Immature natural killer cell (primary cell): ENCODE results near the gene SGCD. TPM values are rescaled to one million over a fixed set of nuclear protein-coding genes. Genes with fewer than 3 reads are reported as not detected.

Experiments
- DNase-seq, 3 donors: peaks; one replicate each; pipeline ENCODE4 v3.0.0; 2022; ENCODE audit warnings: mixed read lengths in 1 of 3
- H3K27ac Mint-ChIP-seq, 6 donors: one replicate each; pipeline ENCODE4 v1.8.0; 2020; ENCODE audit warnings: mixed read lengths in 6 of 6, mild to moderate bottlenecking in 5 of 6, inconsistent platforms in 4 of 6, moderate library complexity in 3 of 6
- H3K27me3 Mint-ChIP-seq, 3 donors: one replicate each; pipeline ENCODE4 v1.8.0; 2020 to 2021; ENCODE audit warnings: low read depth in 3 of 3, mild to moderate bottlenecking in 3 of 3, mixed read lengths in 3 of 3, moderate library complexity in 3 of 3, inconsistent platforms in 1 of 3
- H3K36me3 Mint-ChIP-seq, 3 donors: one replicate each; pipeline ENCODE4 v1.8.0; 2020; ENCODE audit warnings: mixed read lengths in 3 of 3, inconsistent platforms in 2 of 3, mild to moderate bottlenecking in 2 of 3
- H3K4me1 Mint-ChIP-seq, 2 donors: one replicate each; pipeline ENCODE4 v1.8.0; 2020; ENCODE audit warnings: inconsistent platforms in 2 of 2, mild to moderate bottlenecking in 2 of 2, mixed read lengths in 2 of 2, moderate library complexity in 1 of 2
- H3K4me3 Mint-ChIP-seq, 5 donors: one replicate each; pipeline ENCODE4 v1.8.0; 2020; ENCODE audit warnings: mild to moderate bottlenecking in 5 of 5, mixed read lengths in 5 of 5, inconsistent platforms in 3 of 5, moderate library complexity in 3 of 5
- H3K9me3 Mint-ChIP-seq, 6 donors: one replicate each; pipeline ENCODE4 v1.8.0; 2020; ENCODE audit warnings: mild to moderate bottlenecking in 6 of 6, mixed read lengths in 6 of 6, inconsistent platforms in 4 of 6, moderate library complexity in 3 of 6
- polyA plus RNA-seq, 3 donors: library from polyadenylated mRNA; unstranded; fragments of 300-500 nt; fragmentation: Illumina TruSeq; gene quantifications; one replicate each; pipeline ENCODE4 v1.2.3, GENCODE V29; 2021

Gene SGCD
- polyA plus RNA-seq, 3 donors from 2014 or later, result 0.09 to 0.34 TPM; not detected in 1

DNA sequence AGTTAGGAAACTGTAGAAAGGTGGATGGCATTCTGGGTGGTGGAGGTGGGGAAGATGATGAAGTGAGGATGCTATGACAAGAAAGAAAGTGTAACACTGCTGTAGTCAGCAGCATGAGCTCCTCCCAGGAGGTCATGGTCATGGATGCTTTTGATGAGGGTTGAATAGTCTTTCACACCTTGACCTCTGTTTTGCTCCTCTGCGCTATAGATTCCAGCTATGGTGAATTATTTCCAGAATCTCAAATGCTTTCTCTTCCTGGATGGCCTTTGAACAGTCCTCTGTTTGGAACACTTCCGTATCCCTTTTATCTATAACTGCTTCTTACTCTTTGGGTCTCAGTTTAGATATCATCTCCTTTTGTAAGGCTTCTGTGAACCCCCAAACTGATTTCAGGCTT lies 357.3 kb downstream of the SGCD start:
- Mint-ChIP-seq H3K36me3 (no peaks in the 10 kb centered on the region), H3K4me1 (no peaks in the 10 kb centered on the region), H3K27ac (no peak overlapping the region), H3K27me3 (peaks cover 4 to 12% (median 4%) of the 10 kb centered on the region in 3 donors), H3K9me3 (no peaks in the 10 kb centered on the region), H3K4me3 (no peak overlapping the region)
- DNase-seq, result no peak

DNA sequence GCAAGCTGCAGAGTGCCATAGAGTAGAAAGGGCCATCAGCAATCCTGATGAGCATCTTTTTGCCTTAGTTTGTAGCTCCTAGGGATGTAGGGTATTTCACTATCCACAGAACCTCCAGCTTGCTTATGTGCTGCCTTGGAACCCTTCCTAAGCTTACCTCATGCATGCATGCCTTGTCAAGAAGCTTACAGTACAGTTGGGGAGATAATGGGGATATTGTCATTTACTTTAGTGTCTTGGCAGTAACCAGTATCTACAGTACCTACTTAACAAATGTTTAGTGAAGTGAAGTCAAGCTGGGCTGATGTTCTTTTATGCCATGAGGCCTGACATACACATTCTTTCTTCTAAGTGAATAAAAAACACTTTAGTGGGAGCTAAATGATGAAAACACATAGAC lies 358.5 kb downstream of the SGCD start:
- no peak for DNase-seq
- Mint-ChIP-seq H3K9me3 (peaks cover 0 to 2% (median 0%) of the 10 kb centered on the region in 6 donors), H3K4me1 (no peaks in the 10 kb centered on the region), H3K27me3 (peaks cover 4 to 14% (median 8%) of the 10 kb centered on the region in 3 donors), H3K4me3 (no peak overlapping the region), H3K36me3 (no peaks in the 10 kb centered on the region), H3K27ac (no peak overlapping the region)

DNA sequence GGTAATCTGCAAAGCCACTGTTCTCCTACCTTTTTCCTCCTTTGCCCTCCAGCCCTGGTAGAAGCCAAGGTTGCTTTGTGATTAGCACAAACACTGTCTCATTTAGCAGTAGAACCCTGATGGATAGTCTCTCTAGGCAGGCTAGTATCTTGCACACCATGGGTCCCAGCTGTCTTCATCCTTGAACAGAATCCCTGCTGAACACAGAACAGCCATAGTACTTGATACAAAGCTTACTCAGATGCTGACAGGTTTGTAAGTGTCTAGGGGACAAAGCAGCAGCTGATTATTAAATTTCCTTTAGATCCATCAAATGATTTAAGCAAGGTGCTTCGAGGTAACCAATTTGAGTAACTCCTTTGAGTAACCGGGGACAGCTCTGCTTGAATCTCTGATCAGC lies 359.4 kb downstream of the SGCD start:
- peaks cover 0 to 4% (median 0%) of the 10 kb centered on the region in 6 donors for H3K9me3 Mint-ChIP-seq
- no peaks in the 10 kb centered on the region for H3K4me1 Mint-ChIP-seq
- no peaks in the 10 kb centered on the region for H3K36me3 Mint-ChIP-seq
- no peak overlapping the region for H3K4me3 Mint-ChIP-seq
- no peak overlapping the region for H3K27ac Mint-ChIP-seq
- DNase-seq, result no peak
- H3K27me3 Mint-ChIP-seq, result peaks cover 4 to 14% (median 8%) of the 10 kb centered on the region in 3 donors

DNA sequence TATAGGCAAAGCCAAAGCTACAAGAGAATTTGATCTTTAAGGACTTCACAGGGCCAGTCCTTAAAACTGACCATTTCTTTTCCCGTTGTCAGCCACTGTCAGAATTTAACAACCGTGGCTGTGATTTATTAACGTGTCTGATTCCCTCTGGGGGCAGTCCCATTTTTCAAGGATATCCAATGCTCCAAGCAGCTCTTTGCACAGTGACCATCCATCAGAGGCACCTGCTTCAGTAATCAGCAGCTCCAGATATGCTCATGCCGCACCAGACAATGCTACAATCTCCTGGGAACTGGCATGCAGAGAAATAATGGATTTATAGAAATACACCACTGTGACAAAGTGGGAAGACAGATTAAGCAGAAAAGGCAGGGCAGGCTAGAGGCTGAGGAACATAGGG lies 359.8 kb downstream of the SGCD start:
- Mint-ChIP-seq H3K36me3 (no peaks in the 10 kb centered on the region), H3K27me3 (peaks cover 4 to 14% (median 9%) of the 10 kb centered on the region in 3 donors), H3K4me3 (no peak overlapping the region), H3K9me3 (peaks cover 0 to 4% (median 0%) of the 10 kb centered on the region in 6 donors), H3K4me1 (no peaks in the 10 kb centered on the region), H3K27ac (no peak overlapping the region)
- no peak for DNase-seq

DNA sequence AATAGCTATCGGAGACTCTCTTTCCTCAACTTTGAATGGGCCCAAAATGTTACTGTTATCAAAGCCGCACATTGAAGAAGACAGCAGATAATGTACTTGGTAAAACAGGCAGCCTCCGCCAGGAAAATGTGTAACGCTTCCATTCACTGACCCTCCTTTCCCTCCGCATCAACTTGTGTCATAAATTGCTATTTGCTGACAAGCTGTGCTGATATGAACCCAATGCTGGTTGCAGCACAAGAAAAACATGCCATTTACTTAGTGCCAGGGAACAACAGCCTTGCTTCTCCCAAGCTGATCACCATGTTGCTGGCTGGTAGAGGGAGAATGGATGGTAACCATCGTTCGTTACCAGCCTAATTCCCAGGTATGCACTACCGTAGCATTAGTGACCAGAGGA lies 360.6 kb downstream of the SGCD start:
- Mint-ChIP-seq H3K27ac (no peak overlapping the region), H3K4me3 (no peak overlapping the region), H3K27me3 (peaks cover 4 to 10% (median 9%) of the 10 kb centered on the region in 3 donors), H3K36me3 (no peaks in the 10 kb centered on the region), H3K4me1 (no peaks in the 10 kb centered on the region), H3K9me3 (peaks cover 0 to 4% (median 0%) of the 10 kb centered on the region in 6 donors)
- no peak for DNase-seq

DNA sequence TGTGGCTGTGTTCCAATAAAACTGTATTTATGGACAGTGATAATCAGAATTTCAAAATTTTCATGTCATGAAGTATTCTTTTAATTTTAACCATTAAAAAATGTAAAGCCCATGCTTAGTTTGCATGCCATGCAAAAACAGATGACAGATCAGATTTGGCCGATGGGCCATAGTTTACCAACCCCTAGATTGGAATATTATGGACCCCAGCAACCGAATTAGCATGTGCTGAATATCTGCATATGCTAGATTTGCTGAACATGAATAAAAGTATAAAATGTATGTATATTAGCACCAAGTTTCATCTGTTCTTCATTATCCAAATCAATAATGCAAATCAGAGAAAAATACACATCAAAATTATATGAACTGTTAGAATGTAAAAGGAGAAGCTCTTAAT lies 364.6 kb downstream of the SGCD start:
- Mint-ChIP-seq H3K4me1 (no peaks in the 10 kb centered on the region), H3K27me3 (peaks cover 4 to 10% (median 8%) of the 10 kb centered on the region in 3 donors)
- no peak for DNase-seq

DNA sequence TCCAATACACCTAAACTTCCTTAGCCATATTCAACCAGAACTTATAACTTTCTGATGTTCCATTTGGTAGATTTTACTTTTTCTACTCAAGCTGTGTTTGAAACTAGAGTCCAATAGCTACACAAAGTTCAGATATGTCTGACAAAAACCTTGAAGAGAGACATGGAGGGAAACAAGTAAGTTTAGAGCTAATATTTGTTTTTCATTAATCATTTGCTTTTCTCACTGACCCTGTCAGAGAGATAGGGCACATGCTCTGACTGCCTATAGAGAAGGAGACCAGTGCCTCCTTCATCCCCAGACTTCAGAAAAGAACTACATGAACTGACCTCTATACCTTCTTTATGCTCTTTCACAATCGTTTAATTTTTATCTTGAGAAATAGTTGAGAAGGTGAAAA lies 366.1 kb downstream of the SGCD start:
- Mint-ChIP-seq H3K27ac (no peak overlapping the region), H3K4me3 (no peak overlapping the region), H3K27me3 (peaks cover 2 to 8% (median 6%) of the 10 kb centered on the region in 3 donors), H3K36me3 (no peaks in the 10 kb centered on the region), H3K9me3 (peaks cover 0 to 4% (median 0%) of the 10 kb centered on the region in 6 donors), H3K4me1 (no peaks in the 10 kb centered on the region)
- DNase-seq, result no peak

More for the DNA sequence above, 364.6 kb downstream of the SGCD start:
- H3K9me3 Mint-ChIP-seq, result peaks cover 0 to 4% (median 0%) of the 10 kb centered on the region in 6 donors
- no peaks in the 10 kb centered on the region for H3K36me3 Mint-ChIP-seq
- no peak overlapping the region for H3K4me3 Mint-ChIP-seq
- H3K27ac Mint-ChIP-seq, result no peak overlapping the region

DNA sequence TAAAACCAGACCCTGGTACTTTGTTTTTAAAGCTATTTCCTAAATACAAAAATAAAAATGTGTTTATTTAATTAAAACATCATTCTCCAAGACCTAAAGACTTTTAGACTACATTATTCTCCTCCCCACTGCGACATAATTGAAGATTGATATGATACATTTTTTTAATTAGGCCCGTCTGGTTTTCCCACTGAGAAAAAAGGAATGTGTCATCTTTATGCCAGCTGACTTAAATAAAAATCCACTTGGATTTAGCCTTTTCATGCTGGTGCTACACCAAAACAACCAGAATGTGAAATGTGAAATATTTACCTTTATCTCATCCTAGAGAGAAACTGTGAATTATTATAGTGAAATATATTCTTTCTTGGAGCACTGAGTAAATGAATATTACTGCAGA lies 367.6 kb downstream of the SGCD start:
- Mint-ChIP-seq H3K4me3 (no peak overlapping the region), H3K27me3 (peaks cover 2 to 6% (median 4%) of the 10 kb centered on the region in 3 donors), H3K9me3 (peaks cover 0 to 4% (median 0%) of the 10 kb centered on the region in 6 donors), H3K27ac (no peak overlapping the region), H3K36me3 (no peaks in the 10 kb centered on the region), H3K4me1 (no peaks in the 10 kb centered on the region)
- no peak for DNase-seq

DNA sequence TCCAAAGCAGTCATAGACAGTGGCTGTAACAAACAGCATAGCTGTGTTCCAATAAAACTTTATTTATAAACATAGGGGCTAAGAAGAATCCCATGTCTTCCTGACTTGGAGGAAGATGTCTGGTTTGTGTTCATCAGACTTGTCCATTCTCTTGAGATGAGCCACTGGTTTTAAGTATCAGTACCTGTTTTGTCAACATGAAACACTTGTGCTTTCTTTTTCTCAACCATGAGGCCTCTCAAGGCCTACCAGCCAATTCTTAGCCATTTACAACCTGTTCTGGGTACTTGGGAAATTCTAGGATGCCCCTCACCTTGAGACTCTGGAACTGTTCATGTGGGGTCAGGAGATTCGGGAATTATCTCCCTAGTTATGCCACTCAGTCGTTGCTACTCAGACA lies 368.8 kb downstream of the SGCD start:
- Mint-ChIP-seq H3K36me3 (peaks cover 0 to 4% (median 0%) of the 10 kb centered on the region in 3 donors), H3K27ac (no peak overlapping the region), H3K27me3 (peaks cover 2 to 7% (median 3%) of the 10 kb centered on the region in 3 donors), H3K9me3 (no peaks in the 10 kb centered on the region), H3K4me3 (no peak overlapping the region), H3K4me1 (no peaks in the 10 kb centered on the region)
- no peak for DNase-seq

DNA sequence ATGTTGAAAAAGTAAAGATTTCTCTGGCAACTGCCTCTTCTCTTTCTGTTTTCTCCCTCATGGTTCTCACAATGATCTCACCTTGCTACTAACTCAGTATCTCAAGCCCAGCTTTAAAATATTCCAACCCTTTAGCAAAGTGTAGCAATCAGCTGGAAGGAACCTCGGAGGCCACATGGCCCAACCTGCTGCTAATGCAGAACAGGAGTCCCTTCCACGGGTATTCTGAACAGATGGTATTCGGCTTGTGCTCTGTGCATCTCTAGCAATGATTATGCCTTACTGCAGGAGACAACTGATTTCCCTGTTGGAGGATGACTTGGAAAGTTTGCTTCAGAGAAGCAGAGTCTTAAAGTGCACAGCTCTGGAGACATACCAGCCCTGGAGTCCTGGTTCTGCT lies 371.4 kb downstream of the SGCD start:
- Mint-ChIP-seq H3K9me3 (no peaks in the 10 kb centered on the region), H3K27me3 (peaks cover 2 to 7% (median 3%) of the 10 kb centered on the region in 3 donors), H3K4me3 (no peak overlapping the region), H3K4me1 (no peaks in the 10 kb centered on the region), H3K36me3 (peaks cover 0 to 4% (median 0%) of the 10 kb centered on the region in 3 donors), H3K27ac (no peak overlapping the region)
- DNase-seq, result no peak

DNA sequence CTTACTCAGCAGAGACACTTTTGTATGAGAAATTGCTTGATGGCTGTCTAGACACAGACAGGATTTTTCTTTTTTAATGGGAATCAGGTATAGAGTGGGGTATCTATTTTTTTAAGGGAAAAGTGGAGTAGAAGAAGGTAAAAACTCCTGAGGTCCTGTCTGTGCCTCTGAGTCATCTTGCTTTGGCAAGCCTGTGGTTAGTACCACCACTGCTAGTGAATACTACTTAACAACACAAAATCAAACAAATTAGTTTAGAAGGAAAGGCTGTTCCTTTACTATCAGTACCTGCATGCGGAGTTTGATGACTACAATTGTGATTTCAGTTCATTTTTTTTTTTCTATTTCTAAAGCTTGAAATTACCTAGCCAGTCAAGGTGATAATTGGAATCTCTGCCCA lies 372.2 kb downstream of the SGCD start:
- H3K27me3 Mint-ChIP-seq, result peaks cover 2 to 7% (median 3%) of the 10 kb centered on the region in 3 donors
- no peak overlapping the region for H3K4me3 Mint-ChIP-seq
- H3K9me3 Mint-ChIP-seq, result no peaks in the 10 kb centered on the region
- peaks cover 0 to 4% (median 0%) of the 10 kb centered on the region in 3 donors for H3K36me3 Mint-ChIP-seq
- no peak overlapping the region for H3K27ac Mint-ChIP-seq
- no peaks in the 10 kb centered on the region for H3K4me1 Mint-ChIP-seq
- no peak for DNase-seq

DNA sequence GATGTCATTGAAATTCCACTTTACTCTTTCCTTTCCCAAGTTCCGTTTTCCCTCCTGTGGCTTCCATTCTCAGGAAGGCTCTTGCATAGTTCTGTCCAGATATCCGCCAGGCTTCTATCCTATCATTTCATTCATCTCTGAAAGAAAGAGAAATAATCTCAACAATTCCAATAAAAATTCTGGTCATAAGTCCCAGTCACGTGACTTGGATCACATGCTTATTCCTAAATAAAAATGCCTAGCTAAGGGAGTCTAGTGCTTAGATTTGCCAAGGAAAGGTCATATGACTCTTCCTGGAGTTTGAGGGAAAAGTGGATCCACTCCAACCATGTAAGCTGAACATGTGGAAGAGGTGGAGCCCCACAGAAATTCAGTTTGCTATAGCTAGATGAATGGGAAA lies 377.2 kb downstream of the SGCD start:
- peaks cover 0 to 8% (median 3%) of the 10 kb centered on the region in 3 donors for H3K27me3 Mint-ChIP-seq
- H3K4me3 Mint-ChIP-seq, result no peak overlapping the region
- H3K9me3 Mint-ChIP-seq, result no peaks in the 10 kb centered on the region
- H3K36me3 Mint-ChIP-seq, result peaks cover 0 to 4% (median 0%) of the 10 kb centered on the region in 3 donors
- H3K27ac Mint-ChIP-seq, result no peak overlapping the region
- DNase-seq, result no peak
- H3K4me1 Mint-ChIP-seq, result no peaks in the 10 kb centered on the region

DNA sequence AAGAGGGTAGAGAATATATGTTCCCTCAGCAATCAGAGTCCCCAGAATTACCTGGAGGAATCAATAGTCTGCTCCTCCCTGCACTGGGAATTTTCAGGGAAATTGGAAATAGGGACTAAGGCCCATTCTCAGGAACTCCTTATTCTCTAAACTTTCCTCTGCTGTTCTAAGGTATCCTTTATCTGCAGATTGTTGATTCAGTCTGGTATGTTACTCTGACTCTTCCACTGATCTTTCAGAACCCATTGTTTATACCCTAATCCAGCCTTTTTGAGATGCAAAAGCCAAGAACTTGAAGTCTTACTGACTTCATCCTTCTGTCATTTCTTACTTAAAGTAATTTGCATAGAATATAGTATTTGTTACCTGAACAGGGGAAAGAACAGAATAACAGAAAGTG lies 379.7 kb downstream of the SGCD start:
- no peak for DNase-seq
- Mint-ChIP-seq H3K36me3 (no peaks in the 10 kb centered on the region), H3K27ac (no peak overlapping the region), H3K4me3 (no peak overlapping the region), H3K27me3 (peaks cover 0 to 9% (median 3%) of the 10 kb centered on the region in 3 donors), H3K9me3 (no peaks in the 10 kb centered on the region), H3K4me1 (no peaks in the 10 kb centered on the region)

DNA sequence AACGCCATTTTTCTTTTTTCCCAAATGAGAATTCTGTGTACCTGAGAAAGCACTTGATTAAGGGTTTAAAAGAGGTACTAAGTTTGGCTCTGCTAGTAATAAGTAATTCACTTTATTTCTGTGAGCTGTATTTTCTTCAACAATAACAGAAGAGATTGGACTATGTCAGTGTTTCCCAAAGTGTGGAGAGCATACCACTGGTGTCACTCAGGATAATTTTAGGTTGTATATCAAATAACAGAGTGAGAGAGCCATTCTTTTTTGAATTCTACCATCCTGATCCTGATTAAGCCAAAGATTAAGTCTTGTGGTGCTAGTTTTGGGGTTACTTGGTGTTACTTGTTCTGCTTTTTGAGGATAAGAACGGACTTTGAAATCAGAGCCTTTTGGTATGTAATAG lies 380.8 kb downstream of the SGCD start:
- no peaks in the 10 kb centered on the region for H3K9me3 Mint-ChIP-seq
- no peaks in the 10 kb centered on the region for H3K36me3 Mint-ChIP-seq
- no peak overlapping the region for H3K4me3 Mint-ChIP-seq
- peaks cover 0 to 9% (median 2%) of the 10 kb centered on the region in 3 donors for H3K27me3 Mint-ChIP-seq
- H3K27ac Mint-ChIP-seq, result no peak overlapping the region
- DNase-seq, result no peak
- H3K4me1 Mint-ChIP-seq, result no peaks in the 10 kb centered on the region

DNA sequence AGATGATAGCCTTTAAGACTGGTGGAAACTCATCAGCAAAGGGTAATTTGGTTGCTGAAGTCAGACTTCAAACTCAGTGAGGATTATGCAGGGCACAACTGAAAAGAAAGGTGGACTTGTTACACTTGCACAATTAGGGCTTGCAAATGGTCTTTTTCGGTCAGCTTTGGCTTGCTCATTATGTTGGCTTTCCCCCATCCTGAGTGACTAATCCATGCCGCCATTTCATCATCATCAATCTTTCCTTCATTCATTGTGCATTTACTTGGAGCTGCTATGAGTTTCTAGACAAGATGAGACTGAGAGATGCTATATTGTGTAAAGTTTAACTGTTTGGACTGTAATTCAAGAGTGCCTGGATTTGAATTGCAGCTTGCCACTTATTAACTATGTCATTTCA lies 388.3 kb downstream of the SGCD start:
- H3K4me3 Mint-ChIP-seq, result no peak overlapping the region
- no peaks in the 10 kb centered on the region for H3K36me3 Mint-ChIP-seq
- H3K27ac Mint-ChIP-seq, result no peak overlapping the region
- H3K27me3 Mint-ChIP-seq, result peaks cover 0 to 3% (median 0%) of the 10 kb centered on the region in 3 donors
- no peak for DNase-seq
- H3K4me1 Mint-ChIP-seq, result no peaks in the 10 kb centered on the region
- no peaks in the 10 kb centered on the region for H3K9me3 Mint-ChIP-seq
